Activated effector memory CD4-positive, alpha-beta T cell treated with Interleukin-2 at 50 U/mL for 16 hours (primary cell): ENCODE data around the gene IZUMO1.
"Not testable (repeated sequence)": the region's sequence is repeated elsewhere in the genome, so short reads cannot be mapped to it uniquely, and the experiment has no call there.

Experiments used
- DNase-seq: peaks from one replicate; pipeline ENCODE4 v3.0.0-alpha.2; 2020

IZUMO1 gene

GRCh38 chr19:48711106-48711662, 35.5 kb downstream of the IZUMO1 start:
- DNase-seq, result no peak

GRCh38 chr19:48708471-48708870, 38.2 kb downstream of the IZUMO1 start:
- DNase-seq, result no peak

GRCh38 chr19:48705431-48705830, 41.3 kb downstream of the IZUMO1 start:
- DNase-seq, result no peak

GRCh38 chr19:48703316-48703715, 43.4 kb downstream of the IZUMO1 start:
- no peak for DNase-seq

GRCh38 chr19:48702701-48703100, 44.0 kb downstream of the IZUMO1 start:
- DNase-seq, result no peak

- no peak for DNase-seq
These were observed 48.7 kb downstream of the IZUMO1 start for GRCh38 chr19:48698046-48698445.

- no peak for DNase-seq
These were observed 50.2 kb downstream of the IZUMO1 start for GRCh38 chr19:48696353-48697010.

- DNase-seq, result no peak
These were observed 50.9 kb downstream of the IZUMO1 start, which contains the start of gene FUT2 for GRCh38 chr19:48695743-48696352. TSS of gene FUT2 (plus strand) at chr19:48695971. CDS start at chr19:48702957, 6,986 bp downstream.

- not testable (repeated sequence) for DNase-seq
These were observed 53.1 kb downstream of the IZUMO1 start for GRCh38 chr19:48693629-48694028.
